HG03354 (cell line): ENCODE measurements around the gene TMEM168.

Source experiments
- ATAC-seq: cut with Tn5 transposase; IDR thresholded peaks from one replicate; pipeline ENCODE4 v1.9.1; 2021; ENCODE audit warnings: mild to moderate bottlenecking; ENCODE audit not compliant: unreplicated experiment, poor library complexity, severe bottlenecking

The TMEM168 gene

DNA sequence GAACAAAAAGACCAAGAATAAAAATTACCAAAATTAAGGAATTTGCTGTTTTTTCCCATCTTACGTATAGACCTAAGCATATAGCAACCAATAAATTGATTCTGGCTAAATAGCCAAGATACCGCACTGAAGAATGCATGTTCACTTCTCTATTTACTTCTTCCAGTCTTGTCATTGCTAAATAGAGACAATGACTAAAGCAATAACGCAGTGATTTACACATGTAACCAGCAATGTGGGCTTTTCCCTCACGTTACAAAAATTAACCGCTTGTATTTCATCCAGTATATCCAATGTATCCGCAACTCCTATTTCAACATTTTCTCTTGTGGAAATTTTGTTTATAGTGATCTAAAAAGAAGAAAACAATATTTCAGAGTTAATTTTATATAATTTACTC is 5.6 kb downstream of the TMEM168 start:
- no peak for ATAC-seq

DNA sequence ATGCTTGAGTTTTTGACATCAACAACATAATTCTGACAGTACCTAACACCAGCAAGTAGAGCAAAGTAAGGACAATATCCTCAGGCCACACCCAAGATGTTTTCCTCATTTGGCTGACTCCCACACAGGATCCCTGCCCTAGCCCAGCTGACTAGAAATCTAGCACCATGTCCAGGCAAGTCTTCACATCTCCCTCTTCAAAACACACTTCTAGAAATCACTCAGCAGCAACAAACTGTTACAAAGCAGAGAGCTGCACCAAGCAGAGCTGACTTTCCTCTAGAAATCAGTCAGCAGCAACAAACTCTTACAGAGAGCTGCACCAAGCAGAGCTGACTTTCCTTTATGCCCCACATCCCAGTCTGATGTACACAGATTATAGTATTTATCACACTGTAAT is 7.7 kb downstream of the TMEM168 start:
- peak; percentile 80 for ATAC-seq

DNA sequence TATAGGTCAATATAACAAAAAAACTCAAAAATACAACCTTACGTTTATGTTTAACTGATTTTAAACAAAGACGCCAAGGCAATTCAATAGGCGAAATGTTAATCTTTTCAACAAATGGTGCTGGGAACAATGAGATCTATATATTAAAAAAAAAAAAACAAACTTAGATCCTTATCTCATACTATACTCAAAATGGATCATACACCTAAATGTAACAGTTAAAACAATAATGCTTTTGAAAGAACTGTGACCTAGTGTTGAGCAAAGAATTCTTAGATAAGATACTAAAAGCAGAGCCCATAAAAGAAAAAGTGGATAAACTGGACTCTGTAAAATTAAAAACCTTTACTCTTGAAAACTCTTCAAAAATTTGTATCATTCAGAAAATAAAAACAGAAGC is 8.6 kb downstream of the TMEM168 start:
- no peak for ATAC-seq

DNA sequence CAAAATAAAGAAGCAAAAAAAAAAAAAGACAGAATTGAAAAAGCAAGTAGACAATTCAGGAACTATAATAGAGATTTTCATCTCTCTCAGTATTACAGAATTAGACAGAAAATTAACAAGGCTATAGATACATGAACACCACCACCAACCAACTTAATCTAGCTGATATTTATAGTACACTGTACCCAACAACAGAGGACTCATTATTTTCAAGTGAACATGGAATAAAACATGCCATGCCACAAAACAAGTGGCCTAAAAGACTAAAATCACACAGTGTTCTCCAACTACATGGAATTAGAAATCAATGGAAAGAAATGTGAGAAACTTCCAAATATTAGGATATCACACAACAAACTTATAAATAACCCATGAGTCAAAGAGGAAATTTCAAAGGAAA is 9.1 kb downstream of the TMEM168 start:
- ATAC-seq = no peak

DNA sequence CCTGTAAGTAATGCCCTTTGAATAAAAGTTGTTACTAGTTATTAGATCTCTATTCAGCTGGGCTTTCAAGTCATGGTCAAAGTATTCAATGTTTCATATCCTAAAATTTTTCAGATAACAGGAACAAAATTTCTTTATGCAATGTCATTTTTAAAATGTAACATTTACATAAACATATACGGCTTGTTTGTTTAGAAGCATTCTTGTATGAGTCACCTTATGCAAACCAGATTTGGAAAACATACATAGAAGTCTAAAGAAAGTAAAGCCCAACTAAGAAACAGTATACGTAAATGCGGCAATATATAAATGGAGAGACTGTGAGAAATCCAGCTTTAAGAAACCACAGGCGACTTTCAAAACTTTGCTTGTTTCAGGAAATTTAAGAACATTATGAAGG is 10.5 kb downstream of the TMEM168 start:
- ATAC-seq = no peak

DNA sequence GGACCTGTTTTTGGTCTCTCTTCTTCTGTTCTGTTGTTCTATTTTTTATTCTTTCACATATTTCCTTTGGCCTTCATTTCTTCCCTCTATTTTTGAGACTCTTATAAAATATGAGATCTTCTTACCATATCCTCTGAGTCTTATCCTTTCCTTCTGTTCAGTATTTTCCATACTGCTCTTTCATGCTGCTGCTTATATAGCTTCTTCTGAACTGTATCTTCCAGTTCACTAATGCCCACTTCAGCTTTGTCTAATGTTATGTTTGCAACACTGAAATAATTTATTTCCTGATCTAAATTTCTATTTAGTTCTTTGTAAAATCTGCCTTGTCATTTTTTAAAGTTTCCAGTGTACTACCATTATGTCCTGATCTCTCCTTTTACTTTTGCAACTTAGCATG is 12.8 kb downstream of the TMEM168 start:
- ATAC-seq = no peak

DNA sequence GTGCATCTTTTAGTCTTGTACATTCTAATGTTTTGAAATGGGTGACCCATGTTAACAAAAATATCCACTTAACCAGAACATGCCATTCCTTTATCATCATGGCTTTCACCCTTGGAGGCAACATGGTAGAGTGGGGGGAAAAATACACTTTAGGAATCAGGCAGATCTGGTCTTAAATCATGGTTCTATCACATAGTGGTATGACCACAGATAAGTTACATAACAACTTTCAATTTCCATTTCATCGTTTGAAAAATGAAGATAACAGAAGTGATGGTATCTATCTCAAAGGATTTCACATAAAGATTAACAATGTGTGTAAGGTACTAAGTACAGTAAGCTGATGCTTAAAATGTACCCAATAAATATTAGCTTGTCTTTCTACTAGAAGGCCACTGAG is 19.0 kb downstream of the TMEM168 start:
- no peak for ATAC-seq

DNA sequence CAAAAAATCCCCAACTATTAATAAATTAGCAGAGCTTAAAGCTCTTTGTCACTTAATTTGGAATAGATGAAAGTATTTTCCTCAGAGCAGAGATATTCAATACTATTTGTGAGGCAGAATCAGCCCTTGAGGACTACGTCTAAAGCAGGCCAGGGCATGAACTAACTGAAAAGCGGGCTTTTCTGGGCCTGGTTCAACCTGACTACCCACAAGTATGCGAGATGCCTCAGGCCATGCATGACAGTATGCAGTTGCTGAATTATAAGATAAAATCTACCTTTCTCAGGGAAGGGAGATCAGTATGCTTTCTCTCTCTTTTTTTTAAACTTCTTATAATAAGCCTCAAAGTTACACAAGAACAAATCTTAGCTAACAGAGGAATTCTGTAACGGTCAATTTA is 20.1 kb downstream of the TMEM168 start:
- no peak for ATAC-seq

DNA sequence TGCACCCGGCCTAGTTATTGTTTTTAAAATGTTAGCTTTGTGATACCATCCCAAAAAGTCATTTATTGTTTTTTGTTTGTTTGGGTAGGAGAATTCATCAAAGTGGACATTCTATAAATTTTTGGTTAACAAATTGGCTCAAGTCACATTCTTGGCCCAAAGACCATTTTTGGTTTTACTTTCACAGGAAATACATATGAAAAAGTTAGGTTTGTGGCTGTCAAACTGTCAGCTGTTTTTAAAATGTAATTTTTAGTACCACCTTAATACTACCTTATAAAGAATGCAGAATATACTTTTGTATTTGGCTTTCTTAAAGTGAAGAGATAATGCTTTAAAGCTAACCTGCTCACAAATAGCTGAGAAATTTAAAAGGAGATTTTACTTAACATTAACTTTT is 25.1 kb downstream of the TMEM168 start:
- ATAC-seq = peak; percentile 66

DNA sequence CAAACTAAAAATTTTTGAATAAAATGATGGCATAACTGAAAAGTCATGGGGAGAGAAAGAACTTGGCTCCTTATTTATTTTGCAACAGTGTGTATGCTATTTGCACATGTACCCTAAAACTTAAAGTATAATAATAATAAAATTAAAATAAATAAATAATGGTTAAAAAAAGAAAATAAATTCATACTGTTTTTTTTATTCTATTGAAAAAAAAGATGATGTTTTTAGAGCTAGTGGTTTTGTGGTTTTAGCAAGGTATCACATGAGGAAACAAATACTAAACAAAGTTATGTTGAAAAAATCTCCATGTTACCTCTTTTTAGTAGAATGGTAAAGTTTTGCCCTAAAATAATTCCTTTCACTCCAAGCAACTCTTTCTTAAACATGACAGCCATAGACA is 26.2 kb downstream of the TMEM168 start:
- ATAC-seq = no peak

DNA sequence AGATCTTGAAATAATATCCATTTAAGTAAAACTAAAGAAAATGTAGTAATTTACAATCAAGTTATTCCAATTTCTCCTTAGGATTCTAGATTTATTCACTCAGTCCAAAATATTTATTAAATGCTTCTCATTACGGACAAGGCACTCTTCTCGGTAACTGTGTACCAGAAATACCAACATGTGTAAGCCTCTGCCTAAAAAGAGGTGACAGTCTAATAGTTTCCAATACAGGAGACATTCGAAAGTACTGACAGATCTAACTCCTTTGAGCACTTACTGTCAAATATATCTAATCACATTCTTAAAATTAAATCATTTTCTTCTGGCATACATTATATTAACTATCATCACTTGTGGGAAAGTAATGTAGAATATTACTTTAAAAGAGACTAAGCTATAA is 26.9 kb downstream of the TMEM168 start:
- no peak for ATAC-seq

DNA sequence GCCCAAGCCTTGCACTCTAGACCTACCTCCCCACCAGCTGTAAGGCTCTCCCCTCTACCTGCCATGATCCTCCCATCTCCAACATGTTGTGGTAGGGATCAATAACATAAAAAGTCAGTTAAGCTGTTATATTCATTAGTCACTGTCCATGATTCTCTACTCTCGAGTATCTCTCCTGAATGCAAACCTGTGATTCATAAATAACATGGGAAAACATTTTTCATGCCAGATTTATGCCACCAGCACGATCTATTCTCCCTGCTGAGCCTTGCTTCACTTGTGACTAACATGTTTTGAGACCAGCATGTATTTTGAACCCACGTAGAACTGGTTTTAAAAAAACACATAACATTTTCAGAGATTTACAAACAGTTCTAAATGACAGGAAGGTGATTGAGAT is 30.3 kb downstream of the TMEM168 start:
- no peak for ATAC-seq

DNA sequence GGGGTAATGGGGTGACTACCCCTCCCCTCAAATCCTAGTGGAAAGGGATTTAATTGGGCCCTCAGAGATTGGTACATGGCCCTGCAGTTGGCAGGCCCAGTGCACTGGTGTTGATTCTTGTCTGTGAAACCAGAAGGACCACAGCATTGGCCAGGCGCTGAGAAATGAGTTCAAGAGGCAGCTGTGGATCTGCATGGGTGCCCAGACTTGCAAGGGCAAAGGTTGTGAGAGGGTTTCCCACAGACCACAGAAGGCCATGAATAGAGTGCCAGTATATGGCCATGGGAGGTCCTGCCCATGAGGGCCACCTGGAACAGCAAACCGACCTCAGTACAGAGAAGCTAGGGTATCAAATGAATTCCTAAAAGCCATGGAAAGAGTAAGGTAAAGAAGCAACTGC is 32.9 kb downstream of the TMEM168 start:
- peak; percentile 61 for ATAC-seq

DNA sequence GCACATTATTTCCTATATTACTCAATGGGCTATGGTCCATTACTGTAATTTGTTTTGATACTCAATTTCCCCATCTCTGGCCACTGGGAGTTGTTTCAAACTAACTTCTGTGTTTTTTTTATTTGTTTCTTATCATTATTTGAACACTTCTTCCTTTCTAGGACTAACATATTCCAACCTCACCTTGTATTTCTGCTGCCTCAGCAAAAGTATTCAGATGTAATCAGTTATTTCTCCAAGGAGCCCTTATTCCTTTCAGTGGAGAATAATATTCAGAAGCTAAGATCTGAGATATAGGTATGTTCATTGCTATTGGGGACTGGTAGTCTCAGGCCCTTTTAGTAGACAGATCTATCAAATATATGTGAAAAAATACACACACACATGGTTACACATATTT is 36.9 kb downstream of the TMEM168 start:
- no peak for ATAC-seq

DNA sequence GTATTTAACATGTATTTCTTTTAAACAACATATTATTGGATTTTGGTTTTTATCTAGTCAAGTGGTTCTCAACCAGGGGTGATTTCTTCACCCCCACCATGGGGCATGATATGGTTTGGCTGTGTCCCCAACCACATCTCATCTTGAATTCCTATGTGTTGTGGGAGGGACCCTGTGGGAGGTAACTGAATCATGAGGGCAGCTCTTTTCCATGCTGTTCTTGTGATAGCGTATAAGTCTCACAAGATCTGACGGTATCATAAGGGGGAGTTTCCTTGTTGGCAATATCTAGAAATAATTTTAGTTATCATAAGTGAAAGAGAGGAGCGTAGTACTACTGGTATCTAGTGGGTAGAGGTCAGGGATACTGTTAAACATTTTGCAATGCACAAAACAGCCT is 37.6 kb downstream of the TMEM168 start:
- ATAC-seq = no peak

DNA sequence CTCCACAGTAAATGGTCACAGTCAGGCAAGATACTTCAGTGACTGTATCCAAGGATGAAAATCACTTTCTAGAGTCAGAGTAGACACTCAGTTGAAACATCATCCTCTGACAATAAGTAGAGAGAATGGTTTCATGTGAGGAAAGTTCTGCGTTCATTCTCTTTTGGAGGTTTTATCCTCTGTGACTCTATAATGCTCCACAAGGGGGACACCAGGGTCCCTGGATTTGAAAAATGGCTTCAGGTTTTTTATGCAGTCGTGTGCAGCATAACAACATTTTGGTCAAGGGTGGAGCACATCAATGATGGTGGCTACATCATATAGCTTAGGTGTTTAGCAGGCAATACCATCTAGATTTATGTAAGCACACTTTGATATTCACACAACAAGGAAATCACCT is 40.4 kb downstream of the TMEM168 start:
- no peak for ATAC-seq

DNA sequence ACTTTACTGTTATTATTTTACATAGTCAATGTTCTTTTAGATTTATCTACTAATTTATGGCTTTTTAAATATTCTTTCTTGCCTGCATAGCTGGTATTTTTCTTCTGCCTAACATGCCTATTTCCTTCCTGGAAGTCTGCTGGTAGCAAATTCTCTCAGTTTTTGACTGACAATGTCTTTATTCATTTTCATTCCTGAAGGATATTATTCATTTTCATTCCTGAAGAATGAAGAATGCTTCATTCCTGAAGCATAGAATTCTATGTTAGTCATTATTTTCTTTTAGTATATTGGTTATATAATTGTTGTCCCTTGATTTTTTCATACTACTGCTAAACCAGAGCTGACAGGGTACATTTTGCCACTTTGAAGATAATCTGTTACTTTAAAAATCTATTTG is 41.8 kb downstream of the TMEM168 start:
- ATAC-seq = no peak

DNA sequence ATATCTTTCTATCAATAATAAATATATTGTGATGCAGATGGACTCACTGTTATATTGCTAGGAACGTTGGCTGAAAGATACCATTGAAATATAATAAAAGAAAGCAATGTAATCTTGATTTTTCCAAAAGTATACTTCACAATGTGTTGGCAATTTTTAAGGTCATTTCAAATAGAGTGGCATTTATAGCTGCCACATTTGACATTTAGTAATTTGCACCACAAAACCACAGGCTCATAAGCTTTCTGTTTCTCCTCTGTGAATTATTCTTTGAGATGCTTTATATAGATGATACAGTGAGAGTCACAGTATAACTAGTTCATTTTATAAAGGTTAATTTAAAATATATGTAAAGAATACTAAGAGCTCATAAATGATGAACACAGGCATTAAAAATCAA is 44.6 kb downstream of the TMEM168 start:
- ATAC-seq = no peak

DNA sequence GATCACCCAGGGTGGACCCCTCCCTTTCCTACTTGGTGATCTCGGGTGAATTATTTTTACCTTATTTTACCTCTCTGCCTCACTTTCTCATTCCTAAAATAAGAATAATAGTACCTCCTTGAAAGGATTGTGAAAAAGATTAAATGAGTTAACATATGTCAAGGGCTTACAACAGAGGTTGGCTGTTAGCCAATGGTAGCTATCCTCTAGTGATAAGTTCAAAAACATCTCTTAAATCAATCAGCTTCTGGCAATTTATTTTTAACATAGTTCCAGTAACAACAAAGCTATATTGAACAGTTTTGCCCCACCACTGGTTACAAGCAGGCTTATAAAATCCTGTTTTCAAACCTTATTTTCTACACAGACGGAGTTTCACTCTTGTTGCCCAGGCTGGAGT is 45.4 kb downstream of the TMEM168 start:
- ATAC-seq = no peak

DNA sequence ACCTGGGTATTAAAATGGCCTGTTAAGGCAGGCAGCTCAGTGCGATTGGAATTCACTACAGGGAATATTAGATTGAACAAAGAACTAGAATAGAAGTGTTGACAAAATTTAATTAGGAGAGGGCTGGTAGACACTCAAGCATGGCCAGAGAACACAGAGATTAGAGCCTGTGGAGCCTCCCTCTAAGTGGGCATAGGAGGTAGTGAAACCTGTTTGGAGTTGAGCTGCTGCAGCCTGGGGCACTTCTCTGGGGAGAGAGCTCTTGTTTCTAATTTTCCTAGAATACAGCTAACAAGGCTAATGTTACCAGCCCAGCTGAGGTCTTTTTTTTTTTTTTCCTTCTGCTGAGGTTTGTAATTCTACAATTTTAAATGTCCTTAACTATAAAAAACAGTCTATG is 46.4 kb downstream of the TMEM168 start:
- no peak for ATAC-seq

DNA sequence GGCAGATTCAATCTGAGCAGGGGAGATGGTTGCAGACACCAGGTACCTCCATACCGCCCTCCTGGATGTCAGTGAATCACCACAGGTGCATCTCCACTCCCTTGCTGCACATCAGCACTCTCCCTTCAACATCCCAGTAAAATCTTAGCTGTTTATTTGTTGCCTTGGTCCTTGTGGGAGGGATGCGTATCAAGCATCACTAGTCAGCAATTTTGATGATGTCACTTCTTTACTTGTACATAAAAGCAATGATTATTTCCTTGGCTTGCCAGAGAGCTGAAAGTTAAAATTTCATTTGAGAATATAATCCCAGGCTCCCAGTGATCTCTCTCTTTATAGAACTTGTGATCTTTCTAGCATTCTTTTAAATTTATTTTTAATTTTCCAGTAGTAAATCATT is 49.5 kb downstream of the TMEM168 start:
- ATAC-seq = no peak

DNA sequence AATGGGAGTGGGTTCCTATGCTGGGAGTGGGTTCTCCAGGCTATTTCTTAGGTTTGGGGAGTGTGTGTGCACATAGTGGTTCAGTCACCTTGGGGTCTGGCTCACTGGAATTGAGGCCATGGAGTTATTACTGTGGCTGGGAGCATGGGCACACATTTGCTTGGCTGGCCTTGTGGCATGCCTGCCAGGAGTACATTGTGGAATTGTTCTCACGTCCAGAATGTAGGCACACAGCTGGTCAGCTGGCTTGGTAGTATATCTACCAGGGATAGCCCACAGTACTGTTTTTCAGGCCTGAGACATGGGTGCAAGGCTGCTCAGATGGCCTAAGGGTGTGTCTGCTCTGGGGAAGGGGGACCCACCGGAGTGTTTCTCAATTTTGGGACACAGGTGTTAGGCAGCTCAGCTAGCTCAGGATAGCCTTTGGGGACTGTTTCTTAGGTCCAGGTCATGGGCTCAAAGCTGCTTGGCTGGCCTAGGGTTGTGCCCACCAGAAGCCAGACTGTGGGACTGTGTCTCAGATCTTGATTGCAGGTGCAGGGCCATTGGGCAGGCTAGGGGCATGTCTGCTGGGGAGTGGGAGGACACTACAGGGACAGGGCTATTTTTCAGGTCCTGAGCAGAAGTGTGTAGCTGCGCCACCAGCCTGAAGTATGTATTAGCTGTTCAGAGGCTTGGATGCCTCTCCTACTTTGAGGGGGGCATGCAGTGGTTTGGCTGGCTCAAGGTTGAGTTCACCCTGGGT is 50.6 kb downstream of the TMEM168 start:
- ATAC-seq = no peak
